GM10266 (cell line): Measurements from ENCODE around the gene DENND11.

ENCODE experiments used
- DNase-seq: peaks from one replicate; pipeline ENCODE4 v3.0.0; 2012; ENCODE audit errors: extremely low spot score
- TF ChIP-seq, protein P1 (sequence below): IDR thresholded peaks from 2 replicates; pipeline ENCODE4 v1.5.1; 2012; ENCODE audit warnings: mild to moderate bottlenecking, low read depth; ENCODE audit not compliant: control insufficient read depth, insufficient read depth; ENCODE audit errors: missing control alignments

The DENND11 gene

DNA sequence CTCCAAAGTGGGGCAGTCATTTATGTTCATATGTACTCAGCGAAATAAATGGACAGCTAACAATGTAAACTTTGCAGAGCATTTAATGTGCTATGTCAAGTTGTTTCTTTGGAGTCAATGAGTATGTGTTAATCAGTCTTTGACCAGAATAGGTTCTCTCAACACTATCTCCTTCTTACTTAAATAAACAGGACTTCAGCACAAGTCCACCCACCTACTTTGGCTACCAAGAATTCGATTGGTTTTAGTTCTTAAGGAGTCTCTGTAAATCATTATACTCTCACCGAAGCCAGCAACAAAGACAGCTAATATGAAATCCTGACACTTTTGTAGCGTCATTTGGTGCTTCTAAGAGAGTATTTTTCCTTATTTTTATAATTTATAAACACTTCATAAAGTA is 13.1 kb upstream of the DENND11 start:
- TF ChIP-seq, protein P1, sequence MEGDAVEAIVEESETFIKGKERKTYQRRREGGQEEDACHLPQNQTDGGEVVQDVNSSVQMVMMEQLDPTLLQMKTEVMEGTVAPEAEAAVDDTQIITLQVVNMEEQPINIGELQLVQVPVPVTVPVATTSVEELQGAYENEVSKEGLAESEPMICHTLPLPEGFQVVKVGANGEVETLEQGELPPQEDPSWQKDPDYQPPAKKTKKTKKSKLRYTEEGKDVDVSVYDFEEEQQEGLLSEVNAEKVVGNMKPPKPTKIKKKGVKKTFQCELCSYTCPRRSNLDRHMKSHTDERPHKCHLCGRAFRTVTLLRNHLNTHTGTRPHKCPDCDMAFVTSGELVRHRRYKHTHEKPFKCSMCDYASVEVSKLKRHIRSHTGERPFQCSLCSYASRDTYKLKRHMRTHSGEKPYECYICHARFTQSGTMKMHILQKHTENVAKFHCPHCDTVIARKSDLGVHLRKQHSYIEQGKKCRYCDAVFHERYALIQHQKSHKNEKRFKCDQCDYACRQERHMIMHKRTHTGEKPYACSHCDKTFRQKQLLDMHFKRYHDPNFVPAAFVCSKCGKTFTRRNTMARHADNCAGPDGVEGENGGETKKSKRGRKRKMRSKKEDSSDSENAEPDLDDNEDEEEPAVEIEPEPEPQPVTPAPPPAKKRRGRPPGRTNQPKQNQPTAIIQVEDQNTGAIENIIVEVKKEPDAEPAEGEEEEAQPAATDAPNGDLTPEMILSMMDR = no peak
- no peak for DNase-seq

DNA sequence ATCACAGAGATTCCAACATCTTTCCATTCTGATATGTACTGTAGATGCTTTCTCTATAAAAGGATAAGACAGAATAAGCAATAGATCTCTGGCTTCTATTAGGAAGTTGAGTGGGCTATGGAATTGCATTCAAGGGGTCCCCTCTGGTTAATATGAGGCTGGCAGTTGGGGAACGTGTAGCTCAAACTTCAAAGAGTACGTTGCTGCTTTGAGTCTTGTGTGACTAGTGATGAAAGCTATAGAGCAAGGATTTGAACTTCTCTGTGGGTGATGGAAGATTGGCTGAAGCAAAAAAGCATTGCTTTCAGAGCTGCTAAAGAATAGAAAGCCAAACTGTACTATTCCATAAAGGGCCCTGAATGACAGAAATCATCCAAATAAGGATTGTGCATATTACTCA is 12.6 kb upstream of the DENND11 start:
- TF ChIP-seq, protein P1 = no peak

DNA sequence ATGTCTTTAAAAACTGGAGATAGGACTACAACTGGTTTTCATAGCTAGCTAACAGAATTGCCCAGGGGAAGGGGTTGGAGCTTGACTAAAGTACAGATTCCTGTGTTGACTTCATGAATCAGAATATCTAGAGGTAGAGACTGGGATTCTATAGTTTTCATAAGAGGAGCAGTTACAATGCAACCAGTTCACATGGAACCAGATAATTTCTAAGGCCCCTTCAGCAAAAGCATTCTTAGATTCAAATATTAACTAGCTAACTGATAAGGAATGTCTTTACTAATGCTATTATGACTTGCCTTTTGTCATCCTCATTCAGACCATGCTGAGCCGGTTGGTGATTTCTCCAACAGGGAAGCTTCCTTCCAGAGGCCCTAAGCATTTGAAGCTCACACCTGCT is 11.9 kb upstream of the DENND11 start:
- TF ChIP-seq, protein P1 = no peak

More for the DNA sequence above, 12.6 kb upstream of the DENND11 start:
- DNase-seq = no peak

DNA sequence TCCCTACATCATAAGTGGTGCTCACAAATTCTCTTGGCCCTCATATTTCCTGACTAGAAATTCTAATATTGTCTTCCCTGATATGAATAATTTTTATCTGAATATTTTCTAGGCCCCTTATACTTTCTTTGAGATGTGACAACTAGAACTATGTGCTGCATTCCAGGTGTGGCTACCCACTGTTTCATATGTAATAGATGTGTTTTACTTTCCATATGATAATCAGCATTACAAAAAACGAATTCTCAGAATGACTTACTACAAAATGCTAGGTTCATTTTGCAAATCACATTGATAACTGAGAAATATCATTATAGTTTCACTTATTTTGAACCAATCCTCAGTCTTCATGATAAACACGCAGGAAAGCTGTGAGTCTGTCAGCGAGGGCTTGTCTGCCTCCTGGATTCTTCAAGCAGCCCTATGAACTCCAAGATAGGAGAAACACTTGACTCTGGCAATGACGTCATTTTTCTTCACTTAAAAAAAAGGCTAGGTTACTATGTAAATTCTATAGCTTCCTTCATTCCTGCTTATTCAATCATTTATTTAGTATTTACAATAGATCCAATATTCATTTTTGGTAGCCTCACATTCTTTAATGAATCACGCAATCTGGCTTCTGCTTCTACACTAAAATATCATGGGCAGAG is 10.8 kb upstream of the DENND11 start:
- no peak for DNase-seq
- TF ChIP-seq, protein P1 = no peak

More for the DNA sequence above, 11.9 kb upstream of the DENND11 start:
- no peak for DNase-seq

DNA sequence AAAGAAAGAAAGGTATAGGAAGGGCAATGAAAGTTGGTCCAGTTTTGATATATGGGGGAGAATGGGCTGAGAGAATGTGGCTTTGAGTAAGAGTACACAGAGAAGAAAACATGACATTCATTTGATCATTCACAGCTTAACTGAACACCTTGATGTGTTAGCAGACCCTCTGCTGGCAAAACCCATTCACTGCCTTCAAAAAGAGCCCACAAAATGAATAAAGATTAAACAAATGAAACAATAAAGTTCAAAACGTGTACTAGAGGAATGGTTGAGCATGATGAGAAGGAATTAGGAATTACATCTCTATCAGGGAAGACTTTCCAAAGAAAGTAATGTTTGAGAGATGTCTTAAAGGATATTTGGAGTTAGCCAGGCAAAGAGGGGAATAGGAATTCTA is 8.3 kb upstream of the DENND11 start:
- TF ChIP-seq, protein P1 = peak; percentile 23
- DNase-seq = no peak

DNA sequence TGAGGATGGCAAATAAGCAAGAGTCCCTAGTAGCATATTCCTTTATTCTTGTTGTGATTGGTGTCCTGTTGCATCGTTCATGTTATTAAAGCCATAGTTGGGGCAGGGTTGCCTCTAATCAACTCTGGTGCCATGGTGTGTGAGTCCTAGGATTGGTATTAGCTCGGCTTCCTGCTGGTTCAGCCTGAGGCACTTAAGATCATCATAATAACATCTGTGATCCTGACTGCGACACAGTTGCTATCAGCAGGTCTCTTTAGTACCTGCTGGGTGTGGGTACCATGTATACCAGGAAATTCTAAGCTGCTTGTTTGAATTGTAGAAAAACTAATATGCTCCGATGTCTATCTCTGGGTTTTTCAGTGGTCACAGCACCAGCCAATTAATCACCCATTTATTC is 7.8 kb upstream of the DENND11 start:
- TF ChIP-seq, protein P1 = no peak
- no peak for DNase-seq

DNA sequence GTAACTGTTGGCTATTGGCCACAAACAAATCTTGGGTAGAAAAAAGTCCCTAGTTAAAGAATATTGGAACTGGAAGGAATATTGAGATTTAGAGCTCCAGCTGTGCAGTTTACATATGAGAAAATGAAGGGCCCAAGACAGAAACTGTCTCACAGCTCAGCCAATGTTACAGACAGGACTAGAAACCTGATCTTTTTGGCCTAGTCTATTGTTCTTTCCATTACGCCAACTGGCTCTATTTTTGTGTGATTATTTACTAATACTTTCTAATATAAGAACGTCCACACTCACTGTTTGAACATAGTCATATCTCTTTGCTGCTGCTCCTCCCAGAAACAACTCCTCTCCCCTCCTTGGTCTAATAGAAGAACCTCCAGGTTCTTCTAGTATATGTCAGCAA is 7.4 kb upstream of the DENND11 start:
- DNase-seq = no peak
- TF ChIP-seq, protein P1 = no peak
